Esophagus mucosa (tissue), 1 donor: ENCODE results near the gene MBLAC1. TPM values are rescaled to one million over a fixed set of nuclear protein-coding genes. Genes with fewer than 3 reads are reported as not detected.

Experiments
- ATAC-seq: fragments of 200-7000 bp; cut with Tn5 transposase; one replicate; pipeline ENCODE4 v1.9.1; 2020
- total RNA-seq: library from RNA; stranded (reverse); gene quantifications from one replicate; pipeline ENCODE4 v1.2.4, GENCODE V29; 2023
- donor health status: DM: yes; HTN: yes; CAD: no.

Gene MBLAC1
- total RNA-seq, 1 donor from 2014 or later = 1.7 TPM

GRCh38 chr7:100173806-100174495, 47.2 kb downstream of the MBLAC1 start:
- no peak for ATAC-seq

- no peak for ATAC-seq
Observed at GRCh38 chr7:100174582-100174981, 47.8 kb downstream of the MBLAC1 start.

GRCh38 chr7:100175296-100175935, 48.6 kb downstream of the MBLAC1 start:
- ATAC-seq = no peak

- no peak for ATAC-seq
Observed at GRCh38 chr7:100176096-100177044, 49.6 kb downstream of the MBLAC1 start.

- ATAC-seq = peak; percentile 94
Observed at GRCh38 chr7:100177045-100178001, 50.6 kb downstream of the MBLAC1 start, which contains the start of the genes GPC2 and STAG3. TSS of gene GPC2 (minus strand) at chr7:100177381. CDS start at chr7:100177199, 182 bp downstream. TSS of gene STAG3 (plus strand) at chr7:100177918. CDS start at chr7:100180557, 2,639 bp downstream.

Other genes with a start within 250 kb of the MBLAC1 start
- 0.28 TPM for gene OR2AE1, start 249.9 kb upstream of the MBLAC1 start, total RNA-seq
- 13.9 TPM for gene TRIM4, start 207.4 kb upstream of the MBLAC1 start, total RNA-seq
- gene GJC3, start 197.3 kb upstream of the MBLAC1 start, total RNA-seq = 0.20 TPM
- gene AZGP1, start 150.9 kb upstream of the MBLAC1 start, total RNA-seq = 10.8 TPM
- 62.4 TPM for gene ZKSCAN1, start 111.4 kb upstream of the MBLAC1 start, total RNA-seq
- gene ZSCAN21, start 77.2 kb upstream of the MBLAC1 start, total RNA-seq = 3.7 TPM
- 12.4 TPM for gene ZNF3, start 45.2 kb upstream of the MBLAC1 start, total RNA-seq
- gene COPS6, start 38.0 kb upstream of the MBLAC1 start, total RNA-seq = 95.0 TPM
- gene MCM7, start 25.6 kb upstream of the MBLAC1 start, total RNA-seq = 53.0 TPM
- 15.1 TPM for gene AP4M1, start 25.3 kb upstream of the MBLAC1 start, total RNA-seq
- 23.3 TPM for gene TAF6, start 7.6 kb upstream of the MBLAC1 start, total RNA-seq
- 3.4 TPM for gene CNPY4, start 7.3 kb upstream of the MBLAC1 start, total RNA-seq
- 71.1 TPM for gene LAMTOR4, start 22.0 kb downstream of the MBLAC1 start, total RNA-seq
- gene TRAPPC14, start 31.8 kb downstream of the MBLAC1 start, total RNA-seq = 16.3 TPM
- gene GAL3ST4, start 41.6 kb downstream of the MBLAC1 start, total RNA-seq = 5.6 TPM
- gene GPC2, start 50.4 kb downstream of the MBLAC1 start, total RNA-seq = 0.20 TPM
- 0.48 TPM for gene STAG3, start 51.0 kb downstream of the MBLAC1 start, total RNA-seq
- gene PVRIG, start 93.0 kb downstream of the MBLAC1 start, total RNA-seq = 0.36 TPM
- not detected for gene SPDYE3, start 180.7 kb downstream of the MBLAC1 start, total RNA-seq
- 15.0 TPM for gene PILRB, start 231.2 kb downstream of the MBLAC1 start, total RNA-seq
- gene PILRA, start 246.5 kb downstream of the MBLAC1 start, total RNA-seq = 2.7 TPM